Liver (tissue), 9 donors: ENCODE results near the gene ACO2. TPM values are rescaled to one million over a fixed set of nuclear protein-coding genes. Genes with fewer than 3 reads are reported as not detected.
A peak's percentile ranks its signal among the peaks of the same experiment; 100 is the strongest.

Source experiments
- DNase-seq: peaks from one replicate; pipeline ENCODE4 v3.0.0-alpha.2; 2017; ENCODE audit warnings: low spot score
- H3K27ac ChIP-seq, 2 donors: one replicate each; pipeline ENCODE4 v1.7.0; 2013; ENCODE audit warnings: inconsistent platforms in 2 of 2, low read length in 2 of 2, control low read depth in 1 of 2, low read depth in 1 of 2, mild to moderate bottlenecking in 1 of 2
- H3K27me3 ChIP-seq, 4 donors: one replicate each; pipeline versions ENCODE4 v1.6.1 to v1.7.0; 2013; ENCODE audit warnings: low read length in 3 of 4, inconsistent platforms in 1 of 4, mild to moderate bottlenecking in 1 of 4, moderate library complexity in 1 of 4; ENCODE audit not compliant: control insufficient read depth in 4 of 4, insufficient read depth in 4 of 4
- H3K36me3 ChIP-seq, 4 donors: one replicate each; pipeline versions ENCODE4 v1.6.1 to v1.7.0; 2013; ENCODE audit warnings: low read length in 3 of 4, mild to moderate bottlenecking in 3 of 4, low read depth in 1 of 4, moderate library complexity in 1 of 4; ENCODE audit not compliant: control insufficient read depth in 4 of 4, insufficient read depth in 3 of 4
- H3K4me1 ChIP-seq, 4 donors: one replicate each; pipeline versions ENCODE4 v1.6.1 to v1.7.0; 2013; ENCODE audit warnings: low read length in 3 of 4, mild to moderate bottlenecking in 3 of 4, moderate library complexity in 1 of 4; ENCODE audit not compliant: control insufficient read depth in 4 of 4, insufficient read depth in 4 of 4
- H3K4me3 ChIP-seq, 3 donors: one replicate each; pipeline versions ENCODE4 v1.6.1 to v1.7.0; 2013; ENCODE audit warnings: low read length in 3 of 3, control low read depth in 1 of 3, low read depth in 1 of 3, mild to moderate bottlenecking in 1 of 3
- H3K9ac ChIP-seq, 2 donors: one replicate each; pipeline ENCODE4 v1.7.0; 2013; ENCODE audit warnings: low read length in 2 of 2, mild to moderate bottlenecking in 2 of 2, moderate library complexity in 2 of 2, control low read depth in 1 of 2, low read depth in 1 of 2
- H3K9me3 ChIP-seq, 4 donors: one replicate each; pipeline versions ENCODE4 v1.6.1 to v1.7.0; 2013; ENCODE audit warnings: low read length in 3 of 4; ENCODE audit not compliant: control insufficient read depth in 4 of 4
- ATF3 ChIP-seq: IDR thresholded peaks from 2 replicates; pipeline ENCODE4 v1.6.1; 2016; ENCODE audit warnings: antibody characterized with exemption
- CTCF ChIP-seq: fragments of 150-350 bp; IDR thresholded peaks from 2 replicates; pipeline ENCODE4 v1.5.1; 2017; ENCODE audit warnings: improper control_type of control experiment, low read depth, low read length; ENCODE audit not compliant: missing input control
- EGR1 ChIP-seq, 2 donors: IDR thresholded peaks; 2 replicates each; pipeline ENCODE4 v1.6.1; 2016 to 2018; ENCODE audit warnings: antibody characterized with exemption in 2 of 2, low read depth in 2 of 2
- FOXA1 ChIP-seq: IDR thresholded peaks from 2 replicates; pipeline ENCODE4 v1.6.1; 2016; ENCODE audit warnings: antibody characterized with exemption
- FOXA2 ChIP-seq: IDR thresholded peaks from 2 replicates; pipeline ENCODE4 v1.6.1; 2016; ENCODE audit warnings: antibody characterized with exemption
- GABPA ChIP-seq, 2 donors: IDR thresholded peaks in 1 of 2; conservative IDR thresholded peaks in 1 of 2; 2 replicates each; pipeline ENCODE4 v1.6.1; 2016; ENCODE audit warnings: antibody characterized with exemption in 2 of 2, mild to moderate bottlenecking in 1 of 2, moderate library complexity in 1 of 2
- HNF4G ChIP-seq: IDR thresholded peaks from 2 replicates; pipeline ENCODE4 v1.6.1; 2016; ENCODE audit warnings: antibody characterized with exemption
- JUND ChIP-seq, 2 donors: IDR thresholded peaks; 2 replicates each; pipeline ENCODE4 v1.6.1; 2016; ENCODE audit warnings: antibody characterized with exemption in 2 of 2
- MAX ChIP-seq: IDR thresholded peaks from 2 replicates; pipeline ENCODE4 v1.6.1; 2016; ENCODE audit warnings: antibody characterized with exemption
- NR2F2 ChIP-seq: IDR thresholded peaks from 2 replicates; pipeline ENCODE4 v1.6.1; 2016; ENCODE audit warnings: antibody characterized with exemption
- RAD21 ChIP-seq, 2 donors: IDR thresholded peaks; 2 replicates each; pipeline ENCODE4 v1.6.1; 2016; ENCODE audit warnings: antibody characterized with exemption in 2 of 2, mild to moderate bottlenecking in 2 of 2
- REST ChIP-seq: IDR thresholded peaks from 2 replicates; pipeline ENCODE4 v1.6.1; 2016; ENCODE audit warnings: antibody characterized with exemption, mild to moderate bottlenecking
- RXRA ChIP-seq, 2 donors: IDR thresholded peaks; 2 replicates each; pipeline ENCODE4 v1.6.1; 2017 to 2018; ENCODE audit warnings: antibody characterized with exemption in 2 of 2, mild to moderate bottlenecking in 1 of 2
- TAF1 ChIP-seq: conservative IDR thresholded peaks from 2 replicates; pipeline ENCODE4 v1.6.1; 2016; ENCODE audit warnings: antibody characterized with exemption, mild to moderate bottlenecking
- YY1 ChIP-seq: IDR thresholded peaks from 2 replicates; pipeline ENCODE4 v1.6.1; 2016; ENCODE audit warnings: antibody characterized with exemption, mild to moderate bottlenecking
- WGBS: extraction: QIAGEN DNeasy Blood & Tissue Kit; methylation state at CpG from one replicate; pipeline ENCODE4 v1.1.7; 2013; 5-methylcytosine and 5-hydroxymethylcytosine counted together
- polyA plus RNA-seq, 2 donors: library from polyadenylated mRNA; stranded (reverse) in 1 of 2; unstranded in 1 of 2; fragments of 200-250 nt in 1 of 2; fragments of >200 nt in 1 of 2; fragmentation: Nextera tagmentation in 1 of 2; extraction: Ambion mirVana in 1 of 2; gene quantifications; one replicate each; pipeline versions ENCODE4 v1.2.1 to v1.2.3, GENCODE V29; 2013 to 2015
- total RNA-seq, 2 donors: library from RNA; depleted of rRNA; stranded (reverse); fragments of >200 nt; gene quantifications; one replicate each; pipeline ENCODE4 v1.2.3, GENCODE V29; 2014
- donor health status: healthy.
- donor health status: healthy.
- donor health status: healthy.
- donor health status: healthy.
- donor health status: healthy.

ACO2 gene
- total and polyA plus RNA-seq, 4 donors: 45.3 to 76.1 (median 68.9) TPM

- peaks cover 1 to 27% (median 21%) of the 10 kb centered on the region in 4 donors for H3K36me3 ChIP-seq
- WGBS: 92% methylated on average over 5 of the region's 5 CpGs
- no peak overlapping the region for H3K27ac ChIP-seq
- H3K9me3 ChIP-seq: no peaks in the 10 kb centered on the region
- peaks cover 0 to 10% (median 0%) of the 10 kb centered on the region in 4 donors for H3K4me1 ChIP-seq
- TF ChIP-seq RAD21 (IDR thresholded peaks at IDR 0.05) (peak; percentile 62 to 79), EGR1 (IDR thresholded peaks at IDR 0.05; ENCODE audit: low read depth in 2 of 2) (no peak), REST (no peak), FOXA1 (no peak), TAF1 (no peak), CTCF (peak; percentile 41), RXRA (IDR thresholded peaks at IDR 0.05) (no peak), YY1 (no peak), ATF3 (no peak)
- H3K4me3 ChIP-seq: no peak overlapping the region
- H3K9ac ChIP-seq: no peak overlapping the region
- DNase-seq: no peak
- H3K27me3 ChIP-seq: no peaks in the 10 kb centered on the region
Observed at GRCh38 chr22:41501209-41501608, 32.3 kb downstream of the ACO2 start.

GRCh38 chr22:41504397-41504796, 35.5 kb downstream of the ACO2 start:
- Histone ChIP-seq H3K36me3 (peaks cover 1 to 44% (median 33%) of the 10 kb centered on the region in 4 donors), H3K4me1 (peaks cover 0 to 10% (median 0%) of the 10 kb centered on the region in 4 donors), H3K27me3 (no peaks in the 10 kb centered on the region), H3K9ac (no peak overlapping the region), H3K9me3 (no peaks in the 10 kb centered on the region), H3K27ac (no peak overlapping the region), H3K4me3 (no peak overlapping the region)
- no peak for TF ChIP-seq CTCF
- no peak for TF ChIP-seq NR2F2
- TF ChIP-seq ATF3: no peak
- TF ChIP-seq FOXA2: no peak
- TF ChIP-seq REST: no peak
- TF ChIP-seq HNF4G: no peak
- no peak for TF ChIP-seq JUND (IDR thresholded peaks at IDR 0.05)
- TF ChIP-seq YY1: no peak
- TF ChIP-seq EGR1 (IDR thresholded peaks at IDR 0.05; ENCODE audit: low read depth in 2 of 2): no peak
- no peak for TF ChIP-seq GABPA (IDR thresholded peaks at IDR 0.05 in 1 of 2, conservative IDR thresholded peaks at IDR 0.05 in 1 of 2)
- no peak for TF ChIP-seq MAX
- DNase-seq: no peak
- WGBS: 90% methylated on average over 7 of the region's 7 CpGs
